RWPE1 (cell line): ENCODE measurements around the gene BST1.

ENCODE experiments used
- CTCF ChIA-PET: fragments of 350-600 bp; sonication (Branson Sonifier 250); formaldehyde crosslinking; extraction: SDS; loops from one replicate; lab custom pipeline; 2021; lab: Yijun Ruan, JAX
- POLR2A ChIA-PET: fragments of 400-600 bp; formaldehyde crosslinking; extraction: SDS; loops from one replicate; lab custom pipeline; 2020; ENCODE audit warnings: antibody characterized with exemption; ENCODE audit not compliant: low non-redundant PET; lab: Yijun Ruan, JAX
- DNase-seq: peaks from one replicate; pipeline ENCODE4 v3.0.0; 2012; ENCODE audit warnings: low spot score
- H3K27ac ChIP-seq: fragments of 450-650 bp; 2 replicates; pipeline ENCODE4 v1.5.1; 2017
- TF ChIP-seq, protein P1 (sequence below): fragments of 450-650 bp; conservative IDR thresholded peaks from 2 replicates; pipeline ENCODE4 v1.5.1; 2017; ENCODE audit warnings: low read depth, mild to moderate bottlenecking

Gene BST1

GRCh38 chr4:15753081-15753480 lies 50.2 kb downstream of the BST1 start:
- POLR2A ChIA-PET: no interaction called here
- TF ChIP-seq, protein P1, sequence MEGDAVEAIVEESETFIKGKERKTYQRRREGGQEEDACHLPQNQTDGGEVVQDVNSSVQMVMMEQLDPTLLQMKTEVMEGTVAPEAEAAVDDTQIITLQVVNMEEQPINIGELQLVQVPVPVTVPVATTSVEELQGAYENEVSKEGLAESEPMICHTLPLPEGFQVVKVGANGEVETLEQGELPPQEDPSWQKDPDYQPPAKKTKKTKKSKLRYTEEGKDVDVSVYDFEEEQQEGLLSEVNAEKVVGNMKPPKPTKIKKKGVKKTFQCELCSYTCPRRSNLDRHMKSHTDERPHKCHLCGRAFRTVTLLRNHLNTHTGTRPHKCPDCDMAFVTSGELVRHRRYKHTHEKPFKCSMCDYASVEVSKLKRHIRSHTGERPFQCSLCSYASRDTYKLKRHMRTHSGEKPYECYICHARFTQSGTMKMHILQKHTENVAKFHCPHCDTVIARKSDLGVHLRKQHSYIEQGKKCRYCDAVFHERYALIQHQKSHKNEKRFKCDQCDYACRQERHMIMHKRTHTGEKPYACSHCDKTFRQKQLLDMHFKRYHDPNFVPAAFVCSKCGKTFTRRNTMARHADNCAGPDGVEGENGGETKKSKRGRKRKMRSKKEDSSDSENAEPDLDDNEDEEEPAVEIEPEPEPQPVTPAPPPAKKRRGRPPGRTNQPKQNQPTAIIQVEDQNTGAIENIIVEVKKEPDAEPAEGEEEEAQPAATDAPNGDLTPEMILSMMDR: no peak
- DNase-seq: no peak
- H3K27ac ChIP-seq: no peak overlapping the region
- CTCF ChIA-PET: no interaction called here

DNA sequence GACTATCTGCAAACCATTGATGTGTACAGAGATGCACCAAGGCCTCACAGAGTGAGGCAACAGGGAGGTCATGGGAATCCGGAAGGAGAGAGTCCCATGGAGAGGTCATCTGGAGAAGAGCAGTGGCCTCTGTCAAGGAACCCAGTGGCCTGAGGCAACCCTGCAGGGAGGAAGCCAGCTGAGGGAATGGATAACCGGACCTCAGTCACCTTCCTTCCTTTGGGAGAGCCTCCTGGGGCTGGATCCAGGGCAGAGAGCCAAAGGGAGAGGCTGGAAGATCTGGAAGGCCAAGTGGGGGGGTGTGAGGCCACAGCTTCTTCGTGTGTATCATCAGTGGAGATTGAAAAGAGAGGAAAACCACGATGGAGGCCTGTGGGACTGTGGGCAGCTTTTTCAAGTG lies 50.9 kb downstream of the BST1 start:
- ChIA-PET CTCF (no interaction called here), POLR2A (no interaction called here)
- H3K27ac ChIP-seq: no peak overlapping the region
- DNase-seq: no peak
- TF ChIP-seq, protein P1: no peak

- POLR2A ChIA-PET: no interaction called here
Measured at GRCh38 chr4:15754323-15754722, 51.5 kb downstream of the BST1 start.

DNA sequence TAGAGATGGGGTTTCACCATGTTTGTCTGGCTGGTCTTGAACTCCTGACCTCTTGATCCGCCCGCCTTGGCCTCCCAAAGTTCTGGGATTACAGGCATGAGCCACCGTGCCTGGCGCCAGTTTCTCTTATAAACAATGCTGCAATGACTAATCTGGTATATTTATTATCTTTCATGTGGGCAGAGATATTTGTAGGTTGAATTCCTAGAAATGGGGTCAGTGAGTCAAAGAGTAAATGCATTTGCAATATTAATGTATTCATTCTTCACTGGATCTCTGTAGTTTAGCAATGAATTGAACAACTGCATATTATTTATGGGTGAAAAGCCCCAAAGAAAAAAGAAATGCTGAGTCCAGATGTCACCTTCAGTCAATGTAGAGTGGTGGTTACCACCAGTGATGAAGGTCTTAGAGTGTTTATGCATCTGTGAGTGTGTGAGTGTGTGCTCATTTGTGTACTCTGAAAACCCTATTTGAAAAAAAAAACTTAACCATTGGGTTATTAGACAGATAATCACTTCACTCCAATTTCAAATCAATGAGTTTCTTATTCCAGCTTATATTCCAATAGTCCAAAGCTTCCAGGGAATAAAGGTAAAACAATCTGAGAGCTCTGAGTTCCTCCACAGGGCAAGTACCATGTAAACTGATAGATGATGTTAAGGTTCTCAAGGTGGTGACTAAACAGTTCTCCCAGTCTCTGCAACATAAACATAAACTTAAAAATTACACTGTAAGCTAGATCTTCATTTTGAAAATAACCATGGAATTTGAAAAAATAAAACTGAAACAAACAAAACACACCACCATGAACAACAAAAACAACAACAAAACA lies 52.7 kb downstream of the BST1 start:
- DNase-seq: no peak
- TF ChIP-seq, protein P1: no peak
- POLR2A ChIA-PET: no interaction called here
- CTCF ChIA-PET: no interaction called here
- no peak overlapping the region for H3K27ac ChIP-seq

More at GRCh38 chr4:15754323-15754722, 51.5 kb downstream of the BST1 start:
- TF ChIP-seq, protein P1: no peak
- H3K27ac ChIP-seq: no peak overlapping the region
- DNase-seq: no peak
- CTCF ChIA-PET: no interaction called here

DNA sequence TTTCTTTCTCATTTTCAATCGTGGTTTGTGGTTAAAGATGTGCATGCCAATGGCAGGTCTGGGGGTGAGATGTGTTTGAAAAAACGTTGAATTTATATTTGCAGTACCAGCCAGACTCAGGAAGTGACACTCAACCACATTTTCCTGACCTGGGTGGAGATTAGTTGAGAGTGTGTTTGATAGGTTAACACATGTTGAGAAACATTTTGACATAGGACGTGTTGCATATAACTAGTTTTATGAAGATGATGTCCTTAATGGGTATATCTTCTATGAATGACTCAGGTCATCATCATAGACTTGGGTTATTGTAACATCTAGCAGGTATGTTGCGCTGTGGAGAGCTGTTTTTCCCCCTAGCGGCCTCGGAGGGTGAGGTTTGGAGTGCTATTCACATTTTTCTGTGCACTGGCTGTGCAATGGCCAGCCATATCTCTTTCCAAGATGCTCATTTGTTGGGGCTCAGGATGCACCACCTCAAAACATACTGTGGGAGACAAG lies 53.5 kb downstream of the BST1 start:
- CTCF ChIA-PET: interaction anchor here (0.5 to 0.6 kb wide), 2 partner anchors 12 to 95 kb away, joined by 4 read pairs; no protein-coding TSS in a partner anchor
- POLR2A ChIA-PET: no interaction called here
- peak; percentile 41 for DNase-seq
- no peak overlapping the region for H3K27ac ChIP-seq
- TF ChIP-seq, protein P1: no peak

DNA sequence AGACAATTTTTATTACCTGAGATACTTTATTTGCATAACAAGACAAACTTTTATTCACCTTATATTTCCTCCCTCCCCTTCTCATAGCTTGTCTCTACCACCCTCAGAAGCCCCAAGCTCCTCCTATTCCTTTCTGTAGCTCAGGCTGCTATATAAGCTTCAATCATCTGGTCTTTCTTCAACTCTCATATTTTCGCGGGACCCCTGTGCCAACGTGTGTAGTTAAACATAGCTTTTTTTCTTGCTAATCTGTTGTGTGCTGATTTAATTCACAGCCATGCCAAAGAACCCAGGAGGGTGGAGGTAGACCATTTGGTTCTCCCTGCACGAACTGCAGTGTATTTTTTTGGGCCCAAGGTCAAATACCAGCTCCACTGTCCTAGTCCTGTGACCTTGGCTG lies 54.2 kb downstream of the BST1 start:
- TF ChIP-seq, protein P1: no peak
- no peak for DNase-seq
- no peak overlapping the region for H3K27ac ChIP-seq
- ChIA-PET CTCF (interaction anchor here (0.5 kb wide), 1 partner anchor 95 kb away, joined by 4 read pairs; no protein-coding TSS in a partner anchor), POLR2A (no interaction called here)
